Mucosa of rectum (tissue), 2 donors: Measurements from ENCODE around the gene FZD7.

ENCODE experiments used
- H3K27ac ChIP-seq, 2 donors: one replicate each; pipeline ENCODE4 v1.7.0; 2013; ENCODE audit warnings: inconsistent platforms in 2 of 2, low read depth in 2 of 2, low read length in 2 of 2
- H3K27me3 ChIP-seq, 2 donors: one replicate each; pipeline ENCODE4 v1.7.0; 2013; ENCODE audit warnings: low read length in 2 of 2; ENCODE audit not compliant: control insufficient read depth in 2 of 2, insufficient read depth in 2 of 2
- H3K36me3 ChIP-seq, 2 donors: one replicate each; pipeline ENCODE4 v1.7.0; 2013; ENCODE audit warnings: low read length in 2 of 2; ENCODE audit not compliant: control insufficient read depth in 2 of 2, insufficient read depth in 2 of 2
- H3K4me1 ChIP-seq, 2 donors: one replicate each; pipeline ENCODE4 v1.7.0; 2013; ENCODE audit warnings: low read length in 2 of 2, mild to moderate bottlenecking in 1 of 2; ENCODE audit not compliant: control insufficient read depth in 2 of 2, insufficient read depth in 2 of 2
- H3K4me3 ChIP-seq, 2 donors: one replicate each; pipeline ENCODE4 v1.7.0; 2013; ENCODE audit warnings: low read length in 2 of 2
- H3K9ac ChIP-seq, 2 donors: one replicate each; pipeline ENCODE4 v1.7.0; 2013; ENCODE audit warnings: low read length in 2 of 2, low read depth in 1 of 2, mild to moderate bottlenecking in 1 of 2
- H3K9me3 ChIP-seq, 2 donors: one replicate each; pipeline ENCODE4 v1.7.0; 2013; ENCODE audit warnings: low read length in 2 of 2; ENCODE audit not compliant: control insufficient read depth in 2 of 2
- donor health status: healthy.
- donor health status: Normal muscosa, but diverticular disease.

The FZD7 gene

DNA sequence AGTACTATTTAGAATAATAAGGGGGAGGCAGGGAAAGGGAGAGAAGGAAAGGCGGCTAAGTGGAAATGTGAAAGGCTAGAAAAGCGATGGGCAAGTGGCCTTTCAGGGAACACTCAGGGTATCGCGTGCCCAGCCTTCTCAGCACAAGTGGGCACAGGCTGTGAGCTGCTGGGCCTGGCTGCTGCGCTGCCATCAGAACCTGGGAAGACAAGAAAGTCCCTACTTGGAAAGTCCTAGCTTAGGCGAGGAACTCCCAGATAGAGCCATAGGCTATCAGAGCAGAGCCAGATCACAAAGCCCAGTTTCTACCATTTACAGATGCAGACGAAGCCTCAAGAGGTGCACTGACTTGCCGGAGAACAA is 9.8 kb upstream of the FZD7 start:
- Histone ChIP-seq H3K9me3 (no peaks in the 10 kb centered on the region), H3K27ac (no peak overlapping the region), H3K27me3 (no peaks in the 10 kb centered on the region)

DNA sequence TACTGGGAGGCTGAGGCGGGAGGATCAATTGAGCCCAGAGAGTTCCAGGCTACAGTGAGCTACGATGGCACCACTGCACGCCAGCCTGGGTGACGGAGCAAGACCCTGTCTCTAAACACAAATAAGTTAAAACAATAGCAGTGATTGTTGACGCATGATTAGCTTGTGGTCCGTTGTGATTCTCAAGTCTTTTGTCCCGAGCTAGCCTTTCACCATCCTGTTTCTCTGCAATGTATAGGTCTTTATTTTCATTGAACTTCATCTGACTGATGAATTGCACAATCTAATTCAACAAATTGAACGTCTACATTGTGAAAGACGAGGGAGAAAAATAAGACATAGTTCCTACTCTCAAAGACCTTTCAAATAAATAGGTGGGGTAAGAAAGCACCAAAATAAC is 8.8 kb upstream of the FZD7 start:
- Histone ChIP-seq H3K4me1 (no peaks in the 10 kb centered on the region), H3K9ac (no peak overlapping the region), H3K27ac (no peak overlapping the region), H3K27me3 (peaks cover 0 to 3% of the 10 kb centered on the region in 2 donors), H3K4me3 (no peak overlapping the region), H3K36me3 (no peaks in the 10 kb centered on the region), H3K9me3 (no peaks in the 10 kb centered on the region)

More for the DNA sequence above, 9.8 kb upstream of the FZD7 start:
- H3K4me1 ChIP-seq = no peaks in the 10 kb centered on the region
- H3K36me3 ChIP-seq = no peaks in the 10 kb centered on the region
- H3K9ac ChIP-seq = no peak overlapping the region
- no peak overlapping the region for H3K4me3 ChIP-seq

DNA sequence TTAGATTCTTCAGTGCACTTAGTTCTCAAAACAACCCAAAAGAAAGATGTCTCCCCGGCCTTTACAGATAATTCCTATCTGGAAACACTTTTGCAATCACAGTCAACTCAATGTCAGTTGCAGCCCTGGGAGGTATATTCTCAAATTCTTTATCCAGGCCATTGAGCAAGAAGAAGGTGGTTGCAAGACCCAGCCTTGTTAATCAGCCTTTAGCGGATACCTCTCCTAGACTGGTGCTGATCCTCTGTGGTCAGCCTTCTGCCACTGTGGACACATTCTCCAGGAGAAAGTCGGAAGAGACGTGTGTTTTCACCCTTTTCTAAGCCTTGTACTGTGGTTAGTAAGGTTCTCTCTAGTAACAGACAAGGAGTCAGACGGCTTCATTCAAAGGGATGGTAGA is 7.8 kb upstream of the FZD7 start:
- Histone ChIP-seq H3K27ac (no peak overlapping the region), H3K27me3 (peaks cover 0 to 3% of the 10 kb centered on the region in 2 donors), H3K4me3 (no peak overlapping the region), H3K36me3 (no peaks in the 10 kb centered on the region), H3K4me1 (no peaks in the 10 kb centered on the region), H3K9ac (no peak overlapping the region), H3K9me3 (no peaks in the 10 kb centered on the region)

DNA sequence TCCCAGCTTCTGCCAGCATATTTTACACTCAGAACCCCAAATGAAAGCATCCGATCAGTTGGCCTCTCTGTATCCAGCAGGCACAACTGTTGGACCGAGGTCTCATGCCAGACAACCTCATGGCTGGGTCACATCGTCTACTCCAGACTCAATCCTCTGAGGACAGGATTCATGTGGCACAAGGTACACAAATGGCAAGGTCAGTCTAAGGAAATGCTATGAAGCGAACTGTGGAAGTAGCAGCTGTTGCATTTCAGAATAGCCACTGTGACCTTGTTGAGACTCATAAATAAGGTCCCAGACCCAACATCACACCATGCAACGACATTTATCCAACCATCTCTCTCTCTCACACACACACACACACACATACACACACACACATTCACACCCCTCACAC is 7.1 kb upstream of the FZD7 start:
- Histone ChIP-seq H3K27ac (no peak overlapping the region), H3K4me1 (no peaks in the 10 kb centered on the region), H3K27me3 (peaks cover 0 to 3% of the 10 kb centered on the region in 2 donors), H3K9ac (no peak overlapping the region), H3K9me3 (no peaks in the 10 kb centered on the region), H3K4me3 (no peak overlapping the region), H3K36me3 (no peaks in the 10 kb centered on the region)

DNA sequence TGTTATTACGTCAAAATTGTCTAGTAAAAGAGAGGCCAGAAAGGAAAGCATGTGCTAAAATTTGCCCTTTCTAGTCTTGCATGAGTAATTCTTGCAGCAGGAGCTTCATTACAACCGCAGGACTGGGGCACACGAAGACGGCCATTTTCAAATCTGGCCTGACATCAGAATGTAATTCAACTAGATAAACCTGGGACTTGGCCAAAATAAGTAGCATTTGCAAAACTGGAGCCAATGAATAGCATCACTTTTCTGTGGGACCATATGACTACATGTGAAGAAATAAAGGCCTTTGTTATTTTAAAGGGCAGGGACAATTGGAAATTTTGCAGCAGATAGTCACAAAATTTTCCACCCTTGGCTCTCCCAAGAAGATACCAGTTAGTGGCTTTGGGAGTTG is 3.0 kb upstream of the FZD7 start:
- Histone ChIP-seq H3K27ac (no peak overlapping the region), H3K4me3 (no peak overlapping the region), H3K9ac (no peak overlapping the region), H3K9me3 (no peaks in the 10 kb centered on the region), H3K27me3 (peaks cover 5 to 11% of the 10 kb centered on the region in 2 donors), H3K4me1 (peaks cover 15 to 16% of the 10 kb centered on the region in 2 donors), H3K36me3 (no peaks in the 10 kb centered on the region)

DNA sequence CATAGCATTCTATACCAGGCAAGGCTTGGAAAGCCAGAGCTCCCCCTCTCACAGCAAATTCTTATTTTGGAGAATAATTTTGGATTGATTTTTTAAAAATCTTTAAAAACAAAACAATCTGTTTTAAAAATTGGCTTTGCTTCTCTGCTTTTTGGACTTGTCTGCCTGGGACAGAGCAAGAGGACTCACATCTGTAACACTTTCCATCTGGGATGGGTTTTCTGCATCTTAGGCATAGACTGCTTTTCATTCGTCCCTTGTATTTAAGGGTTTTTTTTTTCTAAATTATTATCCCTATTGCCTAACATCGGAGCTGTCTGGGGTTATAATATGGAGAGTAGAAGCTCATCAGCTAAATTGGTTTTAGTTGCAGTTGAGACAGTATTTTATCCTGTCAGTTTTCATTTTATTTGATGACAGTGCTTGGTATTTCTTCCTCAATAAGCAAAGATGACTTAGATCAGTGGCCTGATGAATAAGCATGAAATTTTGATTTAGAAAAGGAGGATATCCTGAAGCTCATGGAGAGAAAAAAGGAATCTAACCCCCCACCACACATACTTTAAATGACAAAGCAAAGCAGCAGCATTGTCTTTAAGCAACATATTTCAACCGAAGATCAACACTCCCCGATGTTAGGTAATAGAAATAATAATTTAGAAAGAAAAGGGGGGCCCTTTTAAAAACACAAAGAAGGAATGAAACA is 2.3 kb upstream of the FZD7 start:
- Histone ChIP-seq H3K36me3 (no peaks in the 10 kb centered on the region), H3K4me3 (no peak overlapping the region), H3K9me3 (no peaks in the 10 kb centered on the region), H3K27me3 (peaks cover 5 to 14% of the 10 kb centered on the region in 2 donors), H3K9ac (no peak overlapping the region), H3K27ac (no peak overlapping the region), H3K4me1 (peaks cover 17 to 18% of the 10 kb centered on the region in 2 donors)

DNA sequence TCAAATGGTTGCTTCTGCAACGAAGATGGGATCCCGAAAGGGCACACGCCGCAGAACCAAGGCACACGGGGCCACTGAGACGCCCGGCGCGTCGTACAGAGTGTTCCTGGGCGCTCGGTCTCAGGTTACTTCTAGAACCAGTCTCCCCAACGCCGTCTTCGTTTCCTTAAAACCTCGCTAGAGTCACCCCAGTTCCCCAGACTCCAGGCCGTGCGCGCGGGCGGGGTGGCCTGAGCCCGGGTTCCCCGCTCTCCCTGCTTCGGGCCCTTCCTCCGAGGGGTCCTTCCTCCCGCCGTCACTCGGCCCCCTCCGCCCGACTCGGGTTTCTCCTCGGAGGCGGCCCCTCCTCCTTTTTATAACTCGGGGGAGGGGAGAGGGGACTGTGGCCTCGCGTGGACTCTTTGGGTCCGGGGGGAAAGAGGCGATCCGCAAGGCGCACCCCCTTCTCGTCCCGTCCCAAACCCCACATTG is 774 bp upstream of the FZD7 start:
- H3K4me1 ChIP-seq = peaks cover 17 to 18% of the 10 kb centered on the region in 2 donors
- H3K9ac ChIP-seq = peak overlapping the region; percentile 72 to 83
- H3K27ac ChIP-seq = peak overlapping the region; percentile 87 to 90
- H3K36me3 ChIP-seq = no peaks in the 10 kb centered on the region
- no peaks in the 10 kb centered on the region for H3K9me3 ChIP-seq
- H3K4me3 ChIP-seq = peak overlapping the region; percentile 83 to 86
- peaks cover 5 to 14% of the 10 kb centered on the region in 2 donors for H3K27me3 ChIP-seq

DNA sequence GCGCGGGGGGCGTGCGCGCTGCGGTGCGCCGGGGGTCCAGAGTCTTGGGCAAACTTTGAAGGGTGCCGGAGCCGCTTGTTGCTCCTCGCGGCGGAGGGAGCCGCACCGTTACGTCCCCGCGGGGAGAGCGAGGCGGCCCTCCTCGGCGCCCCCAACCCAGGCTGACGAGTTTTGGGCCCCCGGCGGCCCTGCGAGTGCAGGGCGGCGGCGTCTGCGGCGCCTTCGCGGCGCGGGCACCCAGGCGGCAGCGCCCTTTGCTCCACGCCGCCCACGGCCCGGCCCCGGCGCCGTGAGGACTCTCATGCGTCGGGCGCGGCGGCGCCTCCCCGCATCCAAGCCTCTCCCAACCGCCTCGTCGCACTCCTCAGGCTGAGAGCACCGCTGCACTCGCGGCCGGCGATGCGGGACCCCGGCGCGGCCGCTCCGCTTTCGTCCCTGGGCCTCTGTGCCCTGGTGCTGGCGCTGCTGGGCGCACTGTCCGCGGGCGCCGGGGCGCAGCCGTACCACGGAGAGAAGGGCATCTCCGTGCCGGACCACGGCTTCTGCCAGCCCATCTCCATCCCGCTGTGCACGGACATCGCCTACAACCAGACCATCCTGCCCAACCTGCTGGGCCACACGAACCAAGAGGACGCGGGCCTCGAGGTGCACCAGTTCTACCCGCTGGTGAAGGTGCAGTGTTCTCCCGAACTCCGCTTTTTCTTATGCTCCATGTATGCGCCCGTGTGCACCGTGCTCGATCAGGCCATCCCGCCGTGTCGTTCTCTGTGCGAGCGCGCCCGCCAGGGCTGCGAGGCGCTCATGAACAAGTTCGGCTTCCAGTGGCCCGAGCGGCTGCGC is 814 bp downstream of the FZD7 start:
- Histone ChIP-seq H3K9me3 (no peaks in the 10 kb centered on the region), H3K27ac (peak overlapping the region; percentile 74 to 84), H3K27me3 (peaks cover 5 to 14% of the 10 kb centered on the region in 2 donors), H3K4me1 (peaks cover 18 to 23% of the 10 kb centered on the region in 2 donors), H3K4me3 (peak overlapping the region; percentile 71 to 78), H3K9ac (peak overlapping the region; percentile 53 to 69), H3K36me3 (no peaks in the 10 kb centered on the region)

DNA sequence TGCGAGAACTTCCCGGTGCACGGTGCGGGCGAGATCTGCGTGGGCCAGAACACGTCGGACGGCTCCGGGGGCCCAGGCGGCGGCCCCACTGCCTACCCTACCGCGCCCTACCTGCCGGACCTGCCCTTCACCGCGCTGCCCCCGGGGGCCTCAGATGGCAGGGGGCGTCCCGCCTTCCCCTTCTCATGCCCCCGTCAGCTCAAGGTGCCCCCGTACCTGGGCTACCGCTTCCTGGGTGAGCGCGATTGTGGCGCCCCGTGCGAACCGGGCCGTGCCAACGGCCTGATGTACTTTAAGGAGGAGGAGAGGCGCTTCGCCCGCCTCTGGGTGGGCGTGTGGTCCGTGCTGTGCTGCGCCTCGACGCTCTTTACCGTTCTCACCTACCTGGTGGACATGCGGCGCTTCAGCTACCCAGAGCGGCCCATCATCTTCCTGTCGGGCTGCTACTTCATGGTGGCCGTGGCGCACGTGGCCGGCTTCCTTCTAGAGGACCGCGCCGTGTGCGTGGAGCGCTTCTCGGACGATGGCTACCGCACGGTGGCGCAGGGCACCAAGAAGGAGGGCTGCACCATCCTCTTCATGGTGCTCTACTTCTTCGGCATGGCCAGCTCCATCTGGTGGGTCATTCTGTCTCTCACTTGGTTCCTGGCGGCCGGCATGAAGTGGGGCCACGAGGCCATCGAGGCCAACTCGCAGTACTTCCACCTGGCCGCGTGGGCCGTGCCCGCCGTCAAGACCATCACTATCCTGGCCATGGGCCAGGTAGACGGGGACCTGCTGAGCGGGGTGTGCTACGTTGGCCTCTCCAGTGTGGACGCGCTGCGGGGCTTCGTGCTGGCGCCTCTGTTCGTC is 1.7 kb downstream of the FZD7 start:
- H3K4me3 ChIP-seq = peak overlapping the region; percentile 71 to 78
- peak overlapping the region in 1 of 2 donors; percentile 84 for H3K27ac ChIP-seq
- H3K9me3 ChIP-seq = no peaks in the 10 kb centered on the region
- H3K4me1 ChIP-seq = peaks cover 18 to 23% of the 10 kb centered on the region in 2 donors
- H3K27me3 ChIP-seq = peaks cover 7 to 11% of the 10 kb centered on the region in 2 donors
- peak overlapping the region in 1 of 2 donors; percentile 69 for H3K9ac ChIP-seq
- no peaks in the 10 kb centered on the region for H3K36me3 ChIP-seq
